Stimulated activated CD8-positive, alpha-beta memory T cell treated with anti-CD3 and anti-CD28 coated beads, Interleukin-12 subunit alpha, Interleukin-12 subunit beta, amount 100 ng/mL, for 24 hours (primary cell): ENCODE data around the gene HSPA1B.

ENCODE experiments used
- DNase-seq: peaks from one replicate; pipeline ENCODE4 v3.0.0-alpha.2; 2020; ENCODE audit errors: extremely low read depth

The HSPA1B gene

GRCh38 chr6:31878726-31879125 is 51.2 kb downstream of the HSPA1B start, which contains the start of gene SLC44A4:
Gene SLC44A4 (minus strand): TSS chr6:31878997. CDS start chr6:31878980, 17 bp downstream.
- no peak for DNase-seq

- DNase-seq, result no peak
Observed at GRCh38 chr6:31879143-31879542, 51.6 kb downstream of the HSPA1B start.
